Tibial artery (tissue), 4 donors: ENCODE measurements around the gene ZNF835.

Source experiments
- DNase-seq, 2 donors: peaks; one replicate each; pipeline ENCODE4 v3.0.0-alpha.2; 2019
- H3K27ac ChIP-seq, 2 donors: fragments of 200-600 bp; sonication (generic) in 1 of 2; 1 replicate in 1 of 2; 2 replicates in 1 of 2; pipeline ENCODE4 v1.5.1; 2018 to 2019; ENCODE audit warnings: mild to moderate bottlenecking in 1 of 2
- H3K27me3 ChIP-seq, 2 donors: fragments of 200-600 bp; sonication (generic) in 1 of 2; one replicate each; pipeline versions ENCODE4 v1.5.1 to v1.6.0; 2016 to 2019
- H3K36me3 ChIP-seq, 3 donors: fragments of 200-600 bp; sonication (generic) in 2 of 3; one replicate each; pipeline ENCODE4 v1.5.1; 2016 to 2019; ENCODE audit warnings: mild to moderate bottlenecking in 2 of 3
- H3K4me1 ChIP-seq, 4 donors: fragments of 200-600 bp; sonication (generic) in 2 of 4; 1 replicate in 3 of 4; 2 replicates in 1 of 4; pipeline ENCODE4 v1.5.1; 2016 to 2019
- H3K4me3 ChIP-seq, 2 donors: fragments of 200-600 bp; sonication (generic) in 1 of 2; 1 replicate in 1 of 2; 2 replicates in 1 of 2; pipeline ENCODE4 v1.5.1; 2018 to 2019; ENCODE audit warnings: mild to moderate bottlenecking in 2 of 2
- H3K9me3 ChIP-seq, 3 donors: fragments of 200-600 bp; sonication (generic) in 1 of 3; one replicate each; pipeline ENCODE4 v1.5.1; 2016 to 2019
- intact Hi-C: fragments of 100-400 bp; cut with DNase I; formaldehyde crosslinking; loops from one replicate; pipeline ENCODE4 v1.15.0; 2023; ENCODE audit warnings: low total_unique reads
- TF ChIP-seq, protein P1 (sequence below), 2 experiments: fragments of 200-600 bp in 1 of 2; fragments of 450-650 bp in 1 of 2; IDR thresholded peaks; one replicate each; pipeline ENCODE4 v1.5.1; 2017 to 2019; ENCODE audit warnings: antibody characterized with exemption in 2 of 2, mild to moderate bottlenecking in 1 of 2, moderate library complexity in 1 of 2

Gene ZNF835

DNA sequence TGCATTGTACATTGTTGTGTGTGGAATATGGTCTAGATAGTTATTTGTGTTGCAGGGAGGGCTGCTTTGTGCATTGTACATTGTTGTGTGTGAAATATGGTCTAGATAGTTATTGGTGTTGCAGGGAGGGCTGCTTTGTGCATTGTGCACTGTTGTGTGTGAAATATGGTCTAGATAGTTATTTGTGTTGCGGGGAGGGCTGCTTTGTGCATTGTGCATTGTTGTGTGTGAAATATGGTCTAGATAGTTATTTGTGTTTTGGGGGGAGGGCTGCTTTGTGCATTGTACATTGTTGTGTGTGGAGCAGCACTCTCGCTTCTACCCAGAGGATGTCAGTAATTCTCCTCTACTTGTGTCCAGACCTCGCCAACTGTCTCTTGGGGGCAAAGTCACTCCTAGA lies 36.3 kb upstream of the ZNF835 start:
- no peak for DNase-seq
- intact Hi-C loops = no loop called here
- H3K4me3 ChIP-seq = no peak overlapping the region
- peaks cover 0 to 4% (median 0%) of the 10 kb centered on the region in 3 donors for H3K9me3 ChIP-seq
- no peaks in the 10 kb centered on the region for H3K27me3 ChIP-seq
- H3K4me1 ChIP-seq = no peaks in the 10 kb centered on the region
- TF ChIP-seq, protein P1, sequence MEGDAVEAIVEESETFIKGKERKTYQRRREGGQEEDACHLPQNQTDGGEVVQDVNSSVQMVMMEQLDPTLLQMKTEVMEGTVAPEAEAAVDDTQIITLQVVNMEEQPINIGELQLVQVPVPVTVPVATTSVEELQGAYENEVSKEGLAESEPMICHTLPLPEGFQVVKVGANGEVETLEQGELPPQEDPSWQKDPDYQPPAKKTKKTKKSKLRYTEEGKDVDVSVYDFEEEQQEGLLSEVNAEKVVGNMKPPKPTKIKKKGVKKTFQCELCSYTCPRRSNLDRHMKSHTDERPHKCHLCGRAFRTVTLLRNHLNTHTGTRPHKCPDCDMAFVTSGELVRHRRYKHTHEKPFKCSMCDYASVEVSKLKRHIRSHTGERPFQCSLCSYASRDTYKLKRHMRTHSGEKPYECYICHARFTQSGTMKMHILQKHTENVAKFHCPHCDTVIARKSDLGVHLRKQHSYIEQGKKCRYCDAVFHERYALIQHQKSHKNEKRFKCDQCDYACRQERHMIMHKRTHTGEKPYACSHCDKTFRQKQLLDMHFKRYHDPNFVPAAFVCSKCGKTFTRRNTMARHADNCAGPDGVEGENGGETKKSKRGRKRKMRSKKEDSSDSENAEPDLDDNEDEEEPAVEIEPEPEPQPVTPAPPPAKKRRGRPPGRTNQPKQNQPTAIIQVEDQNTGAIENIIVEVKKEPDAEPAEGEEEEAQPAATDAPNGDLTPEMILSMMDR (IDR thresholded peaks at IDR 0.05) = no peak
- H3K36me3 ChIP-seq = peaks cover 0 to 3% (median 0%) of the 10 kb centered on the region in 3 donors
- no peak overlapping the region for H3K27ac ChIP-seq

DNA sequence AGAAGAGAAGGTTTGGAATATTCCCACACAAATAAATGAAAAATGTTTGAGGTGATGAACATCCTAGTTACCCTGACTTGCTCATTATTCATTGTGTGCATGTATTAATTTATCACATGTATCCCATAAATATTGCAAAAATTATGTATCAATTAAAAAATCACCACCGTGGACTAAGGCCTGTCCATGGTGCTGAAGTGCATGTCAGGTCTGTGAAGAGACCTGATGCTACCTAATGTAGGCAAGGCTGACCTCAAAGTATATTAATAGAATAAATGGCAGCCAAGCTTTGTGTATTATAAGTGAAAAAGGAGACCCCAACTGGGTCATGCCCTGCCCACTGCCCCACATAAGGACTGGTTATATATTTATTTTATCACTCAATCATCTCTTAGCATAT lies 34.4 kb upstream of the ZNF835 start:
- intact Hi-C loops = no loop called here
- no peak for DNase-seq
- Histone ChIP-seq H3K9me3 (peaks cover 0 to 4% (median 0%) of the 10 kb centered on the region in 3 donors), H3K36me3 (peaks cover 0 to 3% (median 0%) of the 10 kb centered on the region in 3 donors), H3K27ac (no peak overlapping the region), H3K4me1 (no peaks in the 10 kb centered on the region), H3K4me3 (no peak overlapping the region), H3K27me3 (no peaks in the 10 kb centered on the region)
- TF ChIP-seq, protein P1 (IDR thresholded peaks at IDR 0.05) = no peak

DNA sequence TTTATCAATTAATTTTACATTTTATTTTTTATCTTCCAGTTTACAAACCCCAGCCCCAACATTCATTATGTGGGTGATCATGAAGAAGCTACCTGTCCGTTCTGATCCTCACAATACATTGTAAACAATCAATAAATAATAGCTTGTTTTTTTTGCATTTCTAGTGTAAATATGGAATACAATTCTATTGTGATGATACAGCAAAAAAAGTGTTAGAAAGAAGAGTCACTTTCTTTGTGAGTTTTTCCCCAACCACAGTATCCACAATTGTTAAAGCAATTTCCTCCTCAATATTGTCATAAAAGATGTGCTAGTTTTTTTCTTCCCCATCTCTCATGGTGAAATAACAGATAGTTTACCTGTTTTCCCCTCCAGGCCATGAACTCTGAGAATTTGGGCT lies 30.3 kb upstream of the ZNF835 start:
- Histone ChIP-seq H3K4me3 (no peak overlapping the region), H3K36me3 (no peaks in the 10 kb centered on the region), H3K4me1 (no peaks in the 10 kb centered on the region), H3K27me3 (no peaks in the 10 kb centered on the region), H3K9me3 (peaks cover 0 to 4% (median 4%) of the 10 kb centered on the region in 3 donors), H3K27ac (no peak overlapping the region)
- TF ChIP-seq, protein P1 (IDR thresholded peaks at IDR 0.05) = no peak
- intact Hi-C loops = no loop called here
- no peak for DNase-seq

DNA sequence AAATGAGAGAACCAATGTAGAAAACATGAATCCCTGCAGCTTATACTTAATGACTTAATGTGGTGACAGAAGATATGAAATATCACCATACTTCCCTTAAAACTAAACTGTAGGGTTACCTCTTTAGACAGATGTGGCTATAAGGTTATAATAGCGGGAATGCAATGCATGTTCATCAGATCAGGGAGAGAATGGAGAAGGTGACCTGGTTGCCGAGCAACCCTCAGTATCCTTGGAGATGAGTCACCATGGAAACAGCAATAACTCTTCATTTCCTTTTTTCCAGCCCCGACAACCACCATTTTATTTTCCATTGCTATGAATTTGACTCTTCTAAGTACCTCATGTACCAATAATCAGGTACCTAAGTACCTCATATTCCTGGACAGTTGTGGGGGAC lies 28.0 kb upstream of the ZNF835 start:
- intact Hi-C loops = no loop called here
- Histone ChIP-seq H3K36me3 (no peaks in the 10 kb centered on the region), H3K27me3 (no peaks in the 10 kb centered on the region), H3K9me3 (peaks cover 0 to 4% (median 4%) of the 10 kb centered on the region in 3 donors), H3K4me1 (no peaks in the 10 kb centered on the region), H3K27ac (no peak overlapping the region), H3K4me3 (no peak overlapping the region)
- TF ChIP-seq, protein P1 (IDR thresholded peaks at IDR 0.05) = no peak
- DNase-seq = no peak

DNA sequence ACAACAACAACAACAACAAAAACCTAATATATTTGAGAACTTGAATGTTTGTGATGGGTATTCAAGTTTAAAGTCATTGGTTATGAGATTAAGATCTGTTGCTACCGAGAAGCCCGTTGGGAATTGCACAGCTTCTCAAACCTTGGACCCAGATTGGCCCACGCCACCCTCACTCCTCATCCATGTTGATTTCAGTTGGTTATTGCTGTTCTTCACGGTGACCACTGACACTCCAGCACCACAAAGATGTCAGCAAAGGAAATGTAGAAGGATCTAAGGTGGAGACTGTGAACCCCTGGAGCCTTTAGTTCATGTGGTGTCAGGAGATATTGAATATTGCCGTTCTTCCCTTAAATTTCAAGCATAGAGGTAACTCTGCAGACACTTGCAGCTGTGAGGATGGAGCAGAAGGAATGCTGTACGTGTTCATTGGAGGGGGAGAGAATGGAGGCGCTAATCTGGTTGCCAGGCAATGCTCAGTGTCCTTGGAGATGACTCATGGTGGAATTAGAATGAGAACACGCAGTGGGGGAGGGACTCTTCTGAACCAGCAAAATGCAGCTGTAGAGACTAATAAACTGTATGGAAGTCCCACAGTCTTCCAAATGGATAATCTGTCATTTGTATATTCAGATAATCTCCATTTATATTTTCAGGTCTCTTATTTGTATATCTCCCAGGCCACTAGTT lies 20.8 kb upstream of the ZNF835 start:
- Histone ChIP-seq H3K36me3 (peaks cover 0 to 4% (median 0%) of the 10 kb centered on the region in 3 donors), H3K9me3 (no peaks in the 10 kb centered on the region), H3K27ac (no peak overlapping the region), H3K4me3 (no peak overlapping the region), H3K4me1 (no peaks in the 10 kb centered on the region), H3K27me3 (no peaks in the 10 kb centered on the region)
- no peak for DNase-seq
- TF ChIP-seq, protein P1 (IDR thresholded peaks at IDR 0.05) = no peak
- intact Hi-C loops = no loop called here
